WERI-Rb-1 (cell line): ENCODE measurements around the gene ZSCAN5B.
"Not testable (repeated sequence)": the region's sequence is repeated elsewhere in the genome, so short reads cannot be mapped to it uniquely, and the experiment has no call there.

Experiments used
- DNase-seq: peaks from one replicate; pipeline ENCODE4 v3.0.0-alpha.2; 2020
- H3K27ac ChIP-seq: fragments of 250-450 bp; sonication (Bioruptor Pico); 2 replicates; pipeline ENCODE4 v1.5.1; 2020; ENCODE audit warnings: mild to moderate bottlenecking, moderate library complexity
- H3K27me3 ChIP-seq: fragments of 250-450 bp; sonication (Bioruptor Pico); 2 replicates; pipeline ENCODE4 v1.5.1; 2021; ENCODE audit warnings: mild to moderate bottlenecking, low read depth, moderate library complexity; ENCODE audit not compliant: insufficient read depth, severe bottlenecking
- H3K36me3 ChIP-seq: fragments of 250-450 bp; sonication (Bioruptor Pico); 2 replicates; pipeline ENCODE4 v1.5.1; 2020; ENCODE audit warnings: mild to moderate bottlenecking, moderate library complexity
- H3K4me3 ChIP-seq: 2 replicates; pipeline ENCODE4 v1.5.1; 2011; ENCODE audit warnings: low read depth, mild to moderate bottlenecking, control low read depth, low read length
- H3K9me3 ChIP-seq: fragments of 250-450 bp; sonication (Bioruptor Pico); 2 replicates; pipeline ENCODE4 v1.5.1; 2021; ENCODE audit warnings: mild to moderate bottlenecking, moderate library complexity; ENCODE audit not compliant: severe bottlenecking
- TF ChIP-seq, protein P1 (sequence below): IDR thresholded peaks from 2 replicates; pipeline ENCODE4 v1.5.1; 2011; ENCODE audit warnings: low read depth, mild to moderate bottlenecking, control low read depth, inconsistent platforms, low read length

ZSCAN5B gene, protein sequence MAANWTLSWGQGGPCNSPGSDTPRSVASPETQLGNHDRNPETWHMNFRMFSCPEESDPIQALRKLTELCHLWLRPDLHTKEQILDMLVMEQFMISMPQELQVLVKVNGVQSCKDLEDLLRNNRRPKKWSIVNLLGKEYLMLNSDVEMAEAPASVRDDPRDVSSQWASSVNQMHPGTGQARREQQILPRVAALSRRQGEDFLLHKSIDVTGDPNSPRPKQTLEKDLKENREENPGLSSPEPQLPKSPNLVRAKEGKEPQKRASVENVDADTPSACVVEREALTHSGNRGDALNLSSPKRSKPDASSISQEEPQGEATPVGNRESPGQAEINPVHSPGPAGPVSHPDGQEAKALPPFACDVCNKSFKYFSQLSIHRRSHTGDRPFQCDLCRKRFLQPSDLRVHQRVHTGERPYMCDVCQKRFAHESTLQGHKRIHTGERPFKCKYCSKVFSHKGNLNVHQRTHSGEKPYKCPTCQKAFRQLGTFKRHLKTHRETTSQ

DNA sequence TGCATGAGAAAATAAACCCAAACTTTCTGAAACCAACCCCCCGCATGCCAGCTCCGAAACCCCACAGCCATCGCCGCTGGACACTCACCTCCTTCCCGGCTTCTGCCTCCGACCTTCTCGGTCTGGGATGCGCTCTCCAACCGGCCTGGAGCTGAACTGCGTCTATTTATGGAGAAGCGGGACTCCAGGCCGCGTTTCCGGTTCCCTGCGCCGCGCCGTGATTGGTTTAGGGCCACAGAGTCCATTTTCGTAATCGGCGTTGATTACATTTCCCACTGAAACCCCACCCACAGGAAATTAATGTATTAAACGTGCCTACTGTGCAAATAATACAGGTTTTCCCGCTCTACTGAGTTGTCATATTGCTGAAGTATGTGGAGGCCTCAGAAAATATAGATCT, at the start of gene ZSCAN5B:
Gene ZSCAN5B (minus strand): TSS at position 138 of the 400 bp plus-strand sequence. CDS start 4,731 bp downstream, outside the sequence.
- H3K36me3 ChIP-seq, H3K27ac ChIP-seq, H3K9me3 ChIP-seq, H3K4me3 ChIP-seq, H3K27me3 ChIP-seq, DNase-seq: not testable (repeated sequence)

- H3K27ac ChIP-seq, H3K9me3 ChIP-seq, H3K27me3 ChIP-seq, H3K36me3 ChIP-seq, DNase-seq, H3K4me3 ChIP-seq: not testable (repeated sequence)
Observed at GRCh38 chr19:56245764-56246163, 48.2 kb upstream of the ZSCAN5B start.

- TF ChIP-seq, protein P1, sequence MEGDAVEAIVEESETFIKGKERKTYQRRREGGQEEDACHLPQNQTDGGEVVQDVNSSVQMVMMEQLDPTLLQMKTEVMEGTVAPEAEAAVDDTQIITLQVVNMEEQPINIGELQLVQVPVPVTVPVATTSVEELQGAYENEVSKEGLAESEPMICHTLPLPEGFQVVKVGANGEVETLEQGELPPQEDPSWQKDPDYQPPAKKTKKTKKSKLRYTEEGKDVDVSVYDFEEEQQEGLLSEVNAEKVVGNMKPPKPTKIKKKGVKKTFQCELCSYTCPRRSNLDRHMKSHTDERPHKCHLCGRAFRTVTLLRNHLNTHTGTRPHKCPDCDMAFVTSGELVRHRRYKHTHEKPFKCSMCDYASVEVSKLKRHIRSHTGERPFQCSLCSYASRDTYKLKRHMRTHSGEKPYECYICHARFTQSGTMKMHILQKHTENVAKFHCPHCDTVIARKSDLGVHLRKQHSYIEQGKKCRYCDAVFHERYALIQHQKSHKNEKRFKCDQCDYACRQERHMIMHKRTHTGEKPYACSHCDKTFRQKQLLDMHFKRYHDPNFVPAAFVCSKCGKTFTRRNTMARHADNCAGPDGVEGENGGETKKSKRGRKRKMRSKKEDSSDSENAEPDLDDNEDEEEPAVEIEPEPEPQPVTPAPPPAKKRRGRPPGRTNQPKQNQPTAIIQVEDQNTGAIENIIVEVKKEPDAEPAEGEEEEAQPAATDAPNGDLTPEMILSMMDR: no peak
- Histone ChIP-seq H3K4me3 (no peak overlapping the region), H3K27me3 (no peaks in the 10 kb centered on the region), H3K36me3 (no peaks in the 10 kb centered on the region), H3K9me3 (no peaks in the 10 kb centered on the region), H3K27ac (no peak overlapping the region)
- no peak for DNase-seq
Observed at GRCh38 chr19:56245121-56245740, 47.6 kb upstream of the ZSCAN5B start.

- Histone ChIP-seq H3K4me3 (no peak overlapping the region), H3K27ac (no peak overlapping the region), H3K9me3 (no peaks in the 10 kb centered on the region), H3K36me3 (no peaks in the 10 kb centered on the region), H3K27me3 (no peaks in the 10 kb centered on the region)
- TF ChIP-seq, protein P1: no peak
- no peak for DNase-seq
Observed at GRCh38 chr19:56223481-56223880, 25.9 kb upstream of the ZSCAN5B start.

GRCh38 chr19:56222901-56223300, 25.3 kb upstream of the ZSCAN5B start:
- Histone ChIP-seq H3K4me3 (no peak overlapping the region), H3K36me3 (no peaks in the 10 kb centered on the region), H3K27ac (no peak overlapping the region), H3K9me3 (no peaks in the 10 kb centered on the region), H3K27me3 (no peaks in the 10 kb centered on the region)
- TF ChIP-seq, protein P1: peak; percentile 14; the same call in 1 of the 2 replicates
- DNase-seq: no peak

DNA sequence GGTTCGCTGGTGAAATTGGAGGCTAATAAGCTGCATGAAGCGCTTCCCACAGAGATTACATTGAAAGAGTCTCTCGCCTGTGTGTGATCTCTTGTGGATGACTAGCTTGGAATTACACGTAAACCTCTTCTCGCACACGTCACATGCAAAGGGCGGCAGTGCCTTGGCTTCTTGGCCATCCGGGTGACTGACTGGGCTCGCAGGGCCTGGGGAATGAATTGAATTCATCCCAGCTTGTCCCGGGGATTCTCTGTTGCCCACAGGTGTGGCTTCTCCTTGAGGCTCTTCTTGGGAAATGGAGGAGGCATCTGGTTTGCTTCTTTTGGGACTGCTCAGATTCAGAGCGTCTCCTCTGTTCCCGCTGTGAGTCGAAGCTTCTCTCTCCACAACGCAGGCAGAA, 24.3 kb upstream of the ZSCAN5B start:
- no peaks in the 10 kb centered on the region for H3K9me3 ChIP-seq
- H3K27ac ChIP-seq: no peak overlapping the region
- DNase-seq: no peak
- TF ChIP-seq, protein P1: no peak
- H3K27me3 ChIP-seq: no peaks in the 10 kb centered on the region
- no peaks in the 10 kb centered on the region for H3K36me3 ChIP-seq
- H3K4me3 ChIP-seq: no peak overlapping the region
